ENCODE measurements around the gene ACOX1.

GRCh38 chr17:75910699-75911098, 68.3 kb downstream of the ACOX1 start:
- TF ChIP-seq CTCF (conservative IDR thresholded peaks at IDR 0.05; ENCODE audit: low read length), result no peak
- TF ChIP-seq EZH2phosphoT487 (IDR thresholded peaks at IDR 0.05; ENCODE audit: borderline replicate concordance), result no peak
